Muscle of arm (tissue), 12 donors: ENCODE results near the gene COLEC11. TPM values are rescaled to one million over a fixed set of nuclear protein-coding genes. Genes with fewer than 3 reads are reported as not detected.
"Not testable (repeated sequence)": the region's sequence is repeated elsewhere in the genome, so short reads cannot be mapped to it uniquely, and the experiment has no call there.

ENCODE experiments used
- DNase-seq: peaks from one replicate; pipeline ENCODE4 v3.0.0-alpha.2; 2013
- polyA plus RNA-seq, 12 donors: library from polyadenylated mRNA; unstranded; fragments of 120-200 nt; gene quantifications; one replicate each; pipeline ENCODE4 v1.2.1, GENCODE V29; 2013; ENCODE audit not compliant: insufficient read length in 12 of 12

The COLEC11 gene
- polyA plus RNA-seq, 12 donors = 0.23 to 1.3 (median 0.38) TPM; not detected in 4

DNA sequence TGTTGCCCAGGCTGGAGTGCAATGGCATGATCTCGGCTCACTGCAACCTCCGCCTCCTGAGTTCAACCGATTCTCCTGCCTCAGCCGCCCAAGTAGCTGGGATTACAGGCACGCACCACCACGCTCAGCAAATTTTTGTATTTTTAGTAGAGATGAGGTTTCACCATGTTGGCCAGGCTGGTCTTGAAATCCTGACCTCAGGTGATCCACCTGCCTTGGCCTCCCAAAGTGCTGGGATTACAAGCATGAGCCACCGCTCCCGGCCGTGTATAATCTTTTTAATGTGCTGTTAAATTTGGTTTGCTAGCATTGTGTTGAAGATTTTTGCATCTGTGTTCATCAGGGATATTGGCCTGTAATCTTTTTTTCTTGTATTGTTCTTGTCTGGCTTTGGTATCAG, 24.7 kb downstream of the COLEC11 start:
- DNase-seq = not testable (repeated sequence)

DNA sequence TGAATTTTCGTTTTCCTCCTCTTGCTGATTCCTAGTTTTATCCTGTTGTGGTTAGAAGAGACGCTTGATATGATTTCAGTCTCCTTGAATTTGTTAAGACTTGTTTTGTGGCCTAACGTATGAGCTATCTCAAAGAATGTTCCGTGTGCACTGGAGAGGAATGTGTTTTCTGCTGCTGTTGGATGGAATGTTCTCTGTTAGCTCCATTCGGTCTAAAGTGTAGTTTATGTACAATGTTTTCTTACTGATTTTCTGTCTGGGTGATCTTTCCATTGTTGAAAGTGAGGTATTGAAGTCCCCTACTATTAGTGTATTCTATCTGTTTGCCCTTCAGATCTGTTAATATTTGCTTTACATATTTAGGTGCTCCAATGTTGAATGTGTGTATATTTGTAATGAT, 25.9 kb downstream of the COLEC11 start:
- no peak for DNase-seq

DNA sequence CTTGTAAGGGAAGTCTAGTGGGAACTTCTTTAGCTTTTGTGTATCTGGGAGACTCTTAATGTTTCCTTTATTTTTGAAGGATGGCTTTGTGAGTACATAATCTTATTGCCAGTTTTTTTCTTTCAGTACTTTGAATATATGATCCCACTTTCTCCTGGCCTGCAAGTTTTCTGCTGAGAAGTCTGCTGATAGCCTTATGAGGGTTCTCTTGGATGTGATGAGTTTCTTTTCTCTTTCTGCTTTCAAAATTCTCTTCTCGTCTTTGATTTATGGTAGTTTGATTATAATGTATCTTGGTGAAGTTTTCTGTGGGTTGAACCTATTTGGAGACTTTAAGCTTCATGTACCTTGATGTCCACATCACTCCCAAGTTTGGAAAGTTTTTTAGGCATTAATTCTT, 28.1 kb downstream of the COLEC11 start:
- DNase-seq = no peak

DNA sequence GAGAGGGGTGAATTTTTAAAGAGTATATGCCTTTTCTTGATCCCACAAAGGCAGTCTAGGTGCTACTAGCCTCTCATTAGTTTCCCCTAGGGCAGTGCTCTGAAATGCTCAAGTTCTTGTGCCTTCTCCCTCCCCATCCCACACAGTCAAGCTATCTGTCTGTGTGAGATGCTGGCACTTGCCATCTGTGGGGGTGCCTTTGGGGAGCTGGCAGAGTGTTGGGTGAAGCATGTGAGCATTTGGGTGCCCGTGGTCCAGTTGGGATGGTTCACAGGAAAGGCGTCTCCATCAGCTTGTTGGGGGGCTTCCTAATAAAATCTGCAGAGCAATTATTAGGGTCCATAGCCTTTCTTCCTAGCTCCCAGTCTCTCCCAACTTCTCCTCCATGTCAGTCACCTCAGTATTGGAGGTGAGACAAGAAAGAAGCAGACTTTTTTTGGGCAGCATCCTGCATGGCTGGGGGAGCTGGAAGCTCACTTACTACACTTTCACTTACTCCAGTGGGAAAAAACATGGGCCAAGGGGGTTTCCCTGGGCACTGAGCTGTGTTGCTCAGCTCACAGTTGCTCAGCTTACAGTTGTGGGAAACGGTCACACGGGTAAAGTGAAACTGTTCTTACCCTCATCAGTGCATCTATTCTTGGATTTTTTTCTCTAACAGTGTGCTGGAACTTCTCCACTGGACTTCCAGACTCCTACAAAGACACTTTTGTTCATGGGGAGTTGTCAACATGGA, 29.3 kb downstream of the COLEC11 start:
- no peak for DNase-seq

DNA sequence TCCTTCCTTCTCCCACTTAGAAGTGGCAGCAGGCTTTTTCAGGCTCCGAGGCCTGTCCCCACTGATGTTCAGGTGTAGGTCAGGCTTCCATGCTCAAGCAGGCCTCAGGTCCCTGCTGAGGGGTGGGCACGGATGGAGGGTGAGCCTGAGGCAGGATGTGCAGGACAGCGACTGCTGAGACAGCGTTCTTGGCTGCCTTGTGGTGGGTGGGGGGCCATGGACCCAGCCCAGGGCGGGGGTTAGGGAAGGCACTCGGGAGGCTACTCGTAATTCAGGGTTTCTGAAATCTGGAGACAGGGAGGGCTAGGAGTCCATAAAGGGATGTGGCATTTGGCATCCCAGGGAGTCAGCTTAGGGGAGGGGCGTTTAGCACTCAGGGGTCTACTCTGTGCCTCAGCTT, 30.3 kb downstream of the COLEC11 start:
- no peak for DNase-seq

DNA sequence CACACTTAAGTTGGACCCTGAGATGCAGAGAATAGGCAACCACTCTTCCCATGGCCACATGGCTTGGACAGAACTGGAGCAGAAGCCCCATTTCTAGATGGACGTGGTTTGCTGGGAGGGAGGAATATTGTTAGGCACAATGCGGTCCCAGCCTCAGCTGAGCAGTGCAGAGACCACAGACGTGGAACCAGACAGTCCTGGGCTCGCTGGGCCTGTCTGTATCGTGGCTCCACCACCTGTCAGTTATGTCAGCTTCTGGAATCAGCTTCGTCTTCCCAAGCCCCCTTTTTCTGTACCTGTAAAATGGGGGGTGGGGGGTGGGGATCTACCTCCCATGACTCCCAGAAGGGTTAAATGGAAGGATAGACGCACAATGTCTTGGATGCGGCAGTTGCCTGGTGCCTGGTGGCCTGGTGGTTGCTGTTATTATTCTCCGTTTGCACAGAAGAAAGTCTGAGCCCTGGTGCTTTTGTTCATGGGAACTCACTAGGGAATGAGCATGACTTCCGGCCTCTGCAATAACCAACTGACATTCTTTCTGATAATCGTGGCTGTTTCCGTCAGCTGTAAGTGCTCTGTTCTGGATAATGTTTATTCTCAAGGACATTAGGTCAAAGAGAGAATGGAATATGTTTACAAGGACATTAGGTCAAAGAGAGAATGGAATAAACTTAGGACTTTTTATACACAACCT, 31.4 kb downstream of the COLEC11 start:
- DNase-seq = no peak

DNA sequence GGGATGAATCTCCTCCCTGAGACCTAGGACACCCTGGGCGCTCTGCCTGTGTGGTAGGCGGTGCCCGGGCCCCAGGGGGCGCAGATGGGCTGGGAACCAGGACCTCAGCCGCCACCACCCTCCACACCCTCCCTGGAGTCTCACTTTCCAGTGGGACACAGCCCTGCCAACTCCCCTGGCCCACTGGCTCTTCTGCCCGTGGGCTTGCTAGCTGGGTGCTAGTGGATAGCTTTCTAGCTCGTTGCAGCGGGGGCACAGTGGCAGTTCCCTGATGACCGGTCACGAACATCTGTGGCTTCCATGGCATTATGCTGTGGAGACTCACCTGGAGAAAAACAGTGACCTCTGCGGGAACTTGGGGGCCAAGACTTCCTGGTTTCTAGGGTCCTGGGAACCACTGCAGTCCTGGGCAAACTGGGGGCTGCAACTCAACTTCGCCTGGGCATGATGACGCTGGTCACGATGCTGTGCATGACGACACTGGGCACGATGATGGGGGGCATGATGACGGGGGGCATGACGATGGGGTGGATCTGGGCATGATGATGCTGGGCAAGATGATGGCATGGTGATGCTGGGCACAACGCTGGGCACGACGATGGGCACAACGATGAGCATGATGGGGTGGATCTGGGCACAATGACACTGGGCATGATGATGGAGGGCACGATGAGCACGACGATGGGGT, 32.0 kb downstream of the COLEC11 start:
- no peak for DNase-seq

DNA sequence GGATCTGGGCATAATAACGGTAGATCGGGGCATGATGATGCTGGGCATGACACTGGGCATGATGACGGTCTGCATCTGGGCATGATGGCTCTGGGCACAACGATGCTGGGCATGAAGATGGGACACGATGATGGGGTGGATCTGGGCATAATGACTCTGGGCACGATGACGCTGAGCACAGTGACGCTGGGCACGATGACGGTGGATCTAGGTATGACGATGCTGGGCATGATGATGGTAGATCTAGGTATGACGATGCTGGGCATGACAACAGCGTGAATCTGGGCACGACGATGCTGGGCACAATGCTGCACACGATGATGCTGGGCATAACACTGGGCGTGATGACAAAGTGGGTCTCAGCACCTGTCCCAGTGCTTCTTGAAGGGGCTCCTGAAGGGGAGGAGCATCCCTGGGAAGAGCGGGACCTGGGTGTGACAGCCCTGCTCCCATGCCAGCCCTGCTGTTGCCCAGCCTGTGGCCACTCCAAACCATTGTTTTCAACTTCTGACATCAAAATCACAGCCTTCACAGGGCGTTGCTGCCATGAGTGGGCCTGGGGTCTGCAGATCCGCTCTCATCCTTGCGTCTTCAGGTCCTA, 32.7 kb downstream of the COLEC11 start:
- no peak for DNase-seq

DNA sequence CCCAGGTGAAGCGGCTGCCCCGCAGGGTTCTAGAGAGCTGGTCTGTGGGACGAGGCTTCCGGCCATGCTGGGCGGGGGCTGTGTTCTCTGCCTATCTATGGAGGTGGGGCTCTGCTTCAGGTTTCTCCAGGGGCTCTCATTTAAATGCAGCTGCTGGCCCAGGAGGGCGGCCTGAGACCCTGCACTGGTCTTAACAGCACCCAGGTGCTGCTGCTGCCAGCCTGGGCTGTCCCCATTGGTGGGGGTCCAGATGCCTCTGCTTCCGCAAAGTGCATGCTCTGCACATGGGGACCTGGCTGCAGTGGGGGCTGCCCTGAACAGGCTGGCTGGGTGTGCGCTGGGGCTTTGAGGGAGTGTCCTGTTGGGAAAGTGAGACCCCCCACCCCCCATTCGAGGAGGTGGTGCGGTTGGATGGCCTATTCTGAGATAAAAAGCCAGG, 33.3 kb downstream of the COLEC11 start:
- DNase-seq = no peak

DNA sequence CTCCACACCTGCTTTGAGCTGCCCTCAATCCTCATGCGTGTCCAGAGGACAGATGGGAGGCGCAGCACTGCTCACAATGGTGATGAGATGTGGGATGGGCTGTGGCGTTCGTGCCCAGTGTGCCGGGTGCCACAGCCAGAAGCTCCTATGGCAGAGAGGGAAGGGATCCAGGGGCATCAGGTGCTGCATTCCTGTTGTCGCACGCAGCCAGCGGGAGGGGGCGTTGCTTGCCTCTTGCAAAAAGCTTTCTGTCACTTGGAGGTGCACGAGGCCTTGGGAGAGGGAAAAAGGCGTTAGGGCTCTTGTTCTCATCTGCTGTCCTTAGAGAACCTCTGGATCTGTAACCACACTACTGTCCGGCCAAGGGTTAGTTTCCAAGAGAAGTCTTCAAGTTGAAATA, 33.9 kb downstream of the COLEC11 start:
- no peak for DNase-seq

DNA sequence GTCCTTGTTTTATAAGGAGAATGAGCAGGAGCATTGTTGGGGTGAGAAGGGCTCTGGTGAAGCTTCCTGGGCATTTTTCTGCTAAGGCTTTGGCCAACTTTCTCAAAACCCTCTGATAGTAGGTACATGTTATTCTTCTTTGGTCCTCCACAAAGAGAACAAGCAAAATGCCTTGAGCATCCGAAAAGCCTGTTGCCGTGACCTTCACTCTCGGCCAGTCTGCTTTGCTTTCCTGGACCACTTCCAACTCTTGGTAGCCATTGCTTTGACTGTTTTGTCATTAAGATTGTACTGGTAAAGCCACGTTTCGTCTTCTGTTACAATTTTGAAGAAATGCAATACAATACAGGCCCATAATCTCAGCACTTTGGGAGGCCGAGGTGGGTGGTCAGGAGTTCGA, 35.7 kb downstream of the COLEC11 start:
- DNase-seq = no peak

DNA sequence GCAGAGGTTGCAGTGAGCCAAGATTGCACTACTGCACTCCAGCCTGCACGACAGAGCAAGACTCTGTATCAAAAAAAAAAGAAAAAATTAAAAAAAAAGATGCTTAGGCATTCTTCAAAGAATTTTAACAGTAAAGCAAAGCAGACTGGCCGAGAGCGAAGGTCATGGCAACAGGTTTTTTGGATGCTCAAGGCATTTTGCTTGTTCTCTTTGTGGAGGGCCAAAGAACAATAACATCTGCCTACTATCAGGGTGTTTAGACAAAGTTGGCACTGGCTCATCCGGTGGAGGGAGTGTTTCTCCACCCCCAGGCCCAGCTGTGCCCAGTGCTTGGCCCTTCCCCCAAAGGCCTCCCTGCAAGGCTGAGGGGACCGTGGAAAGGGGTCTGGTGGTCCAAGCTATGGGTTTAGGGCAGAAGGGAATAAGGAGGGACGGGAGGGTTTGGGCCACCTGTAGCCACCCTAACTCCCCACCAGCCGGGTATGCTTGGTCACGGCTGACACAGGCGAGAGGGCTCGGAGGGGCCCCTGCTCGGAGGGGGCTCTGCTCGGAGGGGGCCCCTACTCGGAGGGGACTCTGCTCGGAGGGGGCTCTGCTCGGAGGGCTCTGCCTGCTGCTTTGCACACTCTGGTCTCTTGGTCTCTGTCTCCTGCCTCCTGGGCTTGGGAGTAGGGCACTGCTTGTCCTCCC, 36.4 kb downstream of the COLEC11 start:
- DNase-seq = no peak

DNA sequence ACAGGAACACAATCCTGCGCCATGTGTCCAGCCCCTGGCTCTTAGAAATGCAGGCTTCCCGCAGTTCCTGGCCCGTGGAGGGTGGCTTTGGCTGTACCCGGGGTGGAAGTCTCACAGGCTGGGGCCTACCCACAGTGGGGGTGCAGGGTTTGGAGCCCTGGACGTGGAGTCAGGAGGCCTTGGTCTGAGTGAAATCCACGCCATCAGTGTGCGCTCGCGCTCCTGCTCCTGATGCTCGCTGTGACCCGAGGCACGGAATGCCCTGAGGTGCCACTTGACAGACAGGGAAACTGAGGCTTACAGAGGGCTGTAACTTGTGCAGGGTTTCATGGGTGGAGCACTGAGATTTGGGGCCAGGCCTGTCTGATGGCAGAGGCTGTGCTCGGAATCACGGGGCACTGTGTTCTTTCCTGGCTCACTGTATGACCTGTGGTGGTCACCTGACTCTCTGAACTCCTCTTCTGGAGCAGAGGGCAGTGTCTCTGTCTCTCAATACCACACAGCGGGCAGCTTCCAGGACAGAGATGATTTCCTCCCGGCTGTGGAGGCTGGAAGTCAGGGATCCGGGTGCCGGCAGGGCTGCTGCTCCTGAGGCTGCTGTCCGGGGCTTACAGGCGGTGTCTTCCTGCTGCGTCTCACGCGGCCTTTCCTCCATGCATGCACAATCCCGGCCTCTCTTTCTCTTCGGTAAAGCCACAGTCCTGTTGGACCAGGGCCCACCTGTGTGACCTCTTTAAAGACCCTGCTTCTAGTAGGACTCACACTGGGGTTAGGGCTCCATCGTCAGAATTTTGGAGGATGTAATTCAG, 37.1 kb downstream of the COLEC11 start:
- DNase-seq = no peak

DNA sequence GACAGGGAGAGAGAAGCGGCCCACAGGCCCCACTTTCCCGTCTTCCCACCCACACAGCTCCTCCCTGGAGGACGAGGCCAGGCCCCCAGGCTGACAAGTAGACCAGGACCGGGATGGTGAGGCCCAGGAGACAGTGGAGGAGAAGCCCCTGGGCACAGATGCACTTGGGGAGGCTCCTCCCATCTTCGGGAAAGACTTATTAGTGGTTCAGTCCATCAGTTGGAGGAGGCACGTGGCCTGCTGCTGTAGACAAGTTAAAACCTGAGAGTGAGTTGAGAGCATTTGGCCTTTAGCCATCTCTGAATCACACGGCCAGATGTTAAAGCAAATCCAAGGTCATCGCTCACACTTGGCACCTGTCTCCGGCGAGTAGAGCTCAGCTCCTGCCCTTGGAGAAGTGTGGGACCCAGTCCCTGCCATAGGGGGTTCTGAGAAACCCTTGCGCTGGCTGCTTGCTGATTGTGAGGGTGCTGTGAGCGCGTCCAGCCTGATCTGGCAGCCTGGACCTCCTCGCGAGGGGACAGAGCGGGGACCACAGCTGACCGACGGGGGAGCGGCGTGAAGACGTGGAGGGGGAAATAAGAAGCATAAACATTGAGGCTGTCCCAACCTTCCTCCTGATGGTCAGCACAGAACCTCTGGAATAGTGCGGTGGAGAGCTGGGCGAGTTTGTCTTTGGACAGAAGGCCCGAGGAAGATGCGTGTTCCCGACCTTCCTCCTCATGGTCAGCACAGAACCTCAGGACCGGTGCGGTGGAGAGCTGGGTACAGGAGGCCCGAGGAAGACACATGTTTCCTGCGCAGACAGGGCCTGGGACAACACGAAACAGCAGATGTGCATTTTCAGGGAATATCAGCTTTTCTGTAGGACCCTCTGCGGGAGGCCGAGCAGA, 38.4 kb downstream of the COLEC11 start:
- DNase-seq = peak; percentile 33

DNA sequence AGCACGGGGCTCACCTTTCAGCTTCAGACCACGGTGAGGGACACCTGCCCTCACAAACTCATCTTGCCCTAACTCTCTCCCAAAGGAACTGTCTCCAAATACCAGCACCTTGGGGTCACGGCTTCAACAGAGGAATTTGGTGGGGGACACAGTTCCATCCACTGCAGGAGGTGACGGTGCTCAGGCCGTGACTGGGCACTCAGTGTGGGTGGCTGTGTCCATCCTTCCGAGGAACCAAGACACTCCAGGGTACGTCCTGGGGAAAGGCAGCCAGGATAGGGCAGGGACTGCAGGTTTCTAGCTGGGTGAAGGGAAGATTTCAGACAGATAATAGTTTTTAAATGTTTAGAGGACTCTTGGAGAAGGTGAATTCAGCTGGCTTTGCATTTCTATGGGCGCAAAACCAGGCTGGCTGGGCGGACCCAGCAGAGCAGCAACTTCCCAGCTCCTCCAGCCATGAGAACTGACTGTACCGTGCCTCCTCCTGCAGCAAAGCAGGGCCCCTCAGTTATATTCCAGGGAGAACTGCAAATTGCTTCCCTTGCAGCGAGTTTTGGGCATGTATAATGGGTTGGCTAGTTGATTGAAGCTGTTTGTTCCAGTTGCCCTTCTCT, 39.2 kb downstream of the COLEC11 start:
- DNase-seq = no peak

DNA sequence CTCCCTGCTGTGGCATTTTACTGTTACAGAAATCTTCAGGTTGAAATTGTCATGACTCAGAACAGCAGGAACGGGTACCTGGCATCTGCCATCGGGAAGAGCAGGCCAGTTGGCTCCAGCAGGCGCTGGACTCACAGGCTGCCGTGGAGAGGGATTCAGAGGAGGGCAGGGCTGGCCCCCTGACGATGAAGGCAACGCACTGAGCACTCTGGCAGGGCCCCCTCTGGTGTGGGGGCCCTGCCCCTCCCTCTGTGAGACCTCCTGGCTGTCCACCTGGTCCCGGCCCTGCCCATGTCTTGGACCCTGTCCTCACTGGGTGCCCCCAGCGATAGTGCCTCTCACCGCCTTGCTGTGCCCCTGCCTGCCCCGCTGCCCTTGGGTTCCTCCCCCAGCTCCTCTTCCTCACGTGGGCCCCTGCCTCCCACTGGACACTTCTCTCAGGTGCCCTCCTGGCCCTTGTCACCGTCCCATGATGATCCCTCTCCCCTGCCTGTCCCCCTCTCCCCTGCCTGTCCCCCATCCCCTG, 39.7 kb downstream of the COLEC11 start:
- DNase-seq = no peak

DNA sequence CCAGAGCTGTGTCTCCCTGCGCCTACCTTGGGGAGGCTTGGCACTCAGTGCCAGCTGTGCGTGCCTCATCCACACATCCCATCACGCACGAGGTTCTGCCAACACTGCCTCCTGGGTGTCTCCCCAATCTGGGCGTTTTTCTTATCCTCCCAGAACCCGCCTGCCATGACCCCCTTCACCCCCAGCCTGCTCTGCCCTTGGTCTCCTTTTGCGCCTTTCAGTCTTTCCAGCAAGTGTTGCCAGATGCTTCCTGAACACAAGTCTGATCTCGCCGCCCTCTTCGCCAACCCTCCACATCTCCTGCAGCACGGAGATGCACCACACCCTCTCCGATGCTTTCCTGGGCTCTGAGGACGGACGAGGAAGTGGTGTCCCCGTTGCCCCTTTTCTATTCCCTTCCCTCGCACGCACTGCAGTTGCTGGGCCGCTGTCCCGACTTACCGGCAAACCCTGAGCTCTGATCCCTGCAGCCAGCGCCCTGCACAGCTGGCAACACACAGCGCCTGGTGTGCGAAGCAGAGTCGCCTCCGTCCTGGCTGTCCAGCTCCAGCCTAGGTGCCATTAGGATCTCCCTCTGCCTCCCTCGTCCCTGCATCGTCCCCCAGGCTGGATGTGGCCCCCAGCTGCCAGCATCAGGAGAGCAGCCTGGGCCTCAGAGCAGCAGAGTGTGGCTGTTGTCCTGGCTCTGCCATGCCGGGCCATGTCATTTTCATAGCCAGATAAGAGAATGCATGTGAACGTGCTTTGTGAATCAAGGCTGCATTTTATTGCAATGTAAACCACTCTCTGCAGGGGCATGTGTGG, 40.5 kb downstream of the COLEC11 start:
- no peak for DNase-seq

DNA sequence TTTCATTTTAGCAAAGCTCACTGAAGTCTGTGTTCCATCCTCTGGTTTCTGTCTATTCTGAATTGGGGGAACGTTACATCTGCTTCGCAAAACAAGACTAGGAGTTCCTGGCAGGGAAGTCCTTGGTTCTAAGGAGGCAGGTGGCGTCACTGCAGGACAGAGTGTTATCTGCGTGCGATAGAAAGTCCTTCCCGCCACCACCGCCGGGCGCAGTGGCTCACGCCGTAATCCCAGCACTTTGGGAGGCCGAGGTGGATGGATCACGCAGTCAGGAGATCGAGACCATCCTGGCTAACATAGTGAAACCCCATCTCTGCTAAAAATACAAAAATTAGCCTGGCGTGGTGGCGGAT, 41.0 kb downstream of the COLEC11 start:
- not testable (repeated sequence) for DNase-seq
